Ovary (tissue), 9 donors: Measurements from ENCODE around the gene HAP1. TPM values are rescaled to one million over a fixed set of nuclear protein-coding genes. Genes with fewer than 3 reads are reported as not detected.

Source experiments
- polyA plus RNA-seq, 2 donors: library from polyadenylated mRNA; stranded (reverse); fragments of 200-250 nt in 1 of 2; fragments of 350-450 nt in 1 of 2; fragmentation: Illumina TruSeq in 1 of 2; extraction: RNeasy Lipid Tissue Mini Kit (QIAGEN cat#74804) in 1 of 2; gene quantifications; one replicate each; pipeline ENCODE4 v1.2.3, GENCODE V29; 2013 to 2014
- small RNA-seq: library from RNA; depleted of rRNA; stranded (forward); fragments of <200 nt; gene quantifications from one replicate; pipeline ENCODE3, GENCODE V24; 2016
- total RNA-seq, 7 donors: library from RNA; depleted of rRNA in 2 of 7; stranded (reverse); fragments of >200 nt in 2 of 7; fragmentation: NEBNext Ultra II Directional in 3 of 7; extraction: Animal tissue kit (Norgen Biotek cat#: 25700) in 3 of 7; gene quantifications; one replicate each; pipeline versions ENCODE4 v1.1.0 to v1.2.4, GENCODE V29; 2016 to 2023
- donor health status: DM: no; HTN: no; CAD: no; lungs with moderate emphysema.
- donor health status: DM: no; HTN: no; CAD: no.
- donor health status: Bipolar disorder and iron deficiency.
- donor health status: DM: yes; HTN: yes; CAD: no.
- donor health status: DM: no; HTN: no; CAD: no.
- donor health status: DM: yes; HTN: yes; CAD: no.

HAP1 gene
- total and polyA plus RNA-seq, 9 donors: 0.12 to 1.5 (median 0.56) TPM

Small RNA genes within 50 kb of the gene (small RNA-seq; reads per million reads assigned to genes)
- gene RN7SL399P (not detected), gene RNA5SP442 (not detected)

Other genes starting within 250 kb of the HAP1 start
- not detected for gene KRT36, start 244.7 kb downstream of the HAP1 start, total RNA-seq
- gene KRT36, start 244.7 kb downstream of the HAP1 start, polyA plus RNA-seq: under 1 TPM in 1 of 2 donors, not detected in 1; 0.50 TPM
- gene KRT13, start 229.0 kb downstream of the HAP1 start, total RNA-seq: 1 to 10 TPM in 3 of 7 donors, under 1 TPM in 2, not detected in 2; 0.32 to 3.7 (median 3.2) TPM
- gene KRT13, start 229.0 kb downstream of the HAP1 start, polyA plus RNA-seq: 1 to 10 TPM in 1 of 2 donors, under 1 TPM in 1; 0.16 to 1.1 TPM
- 1 to 10 TPM in 1 of 7 donors, under 1 TPM in 5, not detected in 1; 0.17 to 9.4 (median 0.46) TPM for gene KRT15, start 215.8 kb downstream of the HAP1 start, total RNA-seq
- gene KRT15, start 215.8 kb downstream of the HAP1 start, polyA plus RNA-seq: under 1 TPM; 0.11 to 0.22 TPM
- gene KRT19, start 206.3 kb downstream of the HAP1 start, total RNA-seq: 100 to 1,000 TPM in 4 of 7 donors, 10 to 100 TPM in 3; 68.5 to 653 (median 144) TPM
- 100 to 1,000 TPM in 1 of 2 donors, 10 to 100 TPM in 1; 13.3 to 110 TPM for gene KRT19, start 206.3 kb downstream of the HAP1 start, polyA plus RNA-seq
- gene KRT9, start 162.6 kb downstream of the HAP1 start, total RNA-seq: not detected
- gene KRT9, start 162.6 kb downstream of the HAP1 start, polyA plus RNA-seq: not detected
- 1 to 10 TPM in 1 of 7 donors, under 1 TPM in 2, not detected in 4; 0.38 to 1.1 (median 0.75) TPM for gene KRT14, start 147.7 kb downstream of the HAP1 start, total RNA-seq
- gene KRT14, start 147.7 kb downstream of the HAP1 start, polyA plus RNA-seq: not detected
- gene KRT16, start 121.9 kb downstream of the HAP1 start, total RNA-seq: 1 to 10 TPM in 1 of 7 donors, not detected in 6; 1.0 TPM
- gene KRT16, start 121.9 kb downstream of the HAP1 start, polyA plus RNA-seq: not detected
- 10 to 100 TPM in 2 of 7 donors, 1 to 10 TPM in 1, under 1 TPM in 2, not detected in 2; 0.42 to 17.8 (median 2.7) TPM for gene KRT17, start 110.1 kb downstream of the HAP1 start, total RNA-seq
- gene KRT17, start 110.1 kb downstream of the HAP1 start, polyA plus RNA-seq: under 1 TPM in 1 of 2 donors, not detected in 1; 0.29 TPM
- 1,000 to 10,000 TPM in 1 of 7 donors, 100 to 1,000 TPM in 6; 270 to 1,292 (median 813) TPM for gene EIF1, start 45.8 kb downstream of the HAP1 start, total RNA-seq
- 1,000 to 10,000 TPM in 1 of 2 donors, 100 to 1,000 TPM in 1; 641 to 1,340 TPM for gene EIF1, start 45.8 kb downstream of the HAP1 start, polyA plus RNA-seq
- gene GAST, start 22.3 kb downstream of the HAP1 start, total RNA-seq: not detected
- gene GAST, start 22.3 kb downstream of the HAP1 start, polyA plus RNA-seq: not detected
- gene JUP, start 52.1 kb upstream of the HAP1 start, total RNA-seq: 100 to 1,000 TPM in 1 of 7 donors, 10 to 100 TPM in 6; 30.3 to 153 (median 52.6) TPM
- 10 to 100 TPM in 1 of 2 donors, 1 to 10 TPM in 1; 7.0 to 59.3 TPM for gene JUP, start 52.1 kb upstream of the HAP1 start, polyA plus RNA-seq
- 10 to 100 TPM; 13.2 to 22.1 (median 16.3) TPM for gene P3H4, start 77.3 kb upstream of the HAP1 start, total RNA-seq
- gene P3H4, start 77.3 kb upstream of the HAP1 start, polyA plus RNA-seq: 10 to 100 TPM in 1 of 2 donors, 1 to 10 TPM in 1; 7.7 to 10.6 TPM
- 100 to 1,000 TPM in 2 of 7 donors, 10 to 100 TPM in 5; 37.1 to 106 (median 82.5) TPM for gene FKBP10, start 78.4 kb upstream of the HAP1 start, total RNA-seq
- 10 to 100 TPM; 76.2 to 80.0 TPM for gene FKBP10, start 78.4 kb upstream of the HAP1 start, polyA plus RNA-seq
- gene NT5C3B, start 101.6 kb upstream of the HAP1 start, total RNA-seq: 10 to 100 TPM; 34.5 to 65.4 (median 48.8) TPM
- 100 to 1,000 TPM in 1 of 2 donors, 10 to 100 TPM in 1; 71.0 to 106 TPM for gene NT5C3B, start 101.6 kb upstream of the HAP1 start, polyA plus RNA-seq
- gene KLHL10, start 103.2 kb upstream of the HAP1 start, total RNA-seq: under 1 TPM; 0.13 to 0.60 (median 0.23) TPM
- gene KLHL10, start 103.2 kb upstream of the HAP1 start, polyA plus RNA-seq: under 1 TPM; 0.21 to 0.57 TPM
- gene KLHL11, start 130.8 kb upstream of the HAP1 start, total RNA-seq: 10 to 100 TPM; 18.9 to 30.5 (median 20.6) TPM
- 1 to 10 TPM; 2.7 to 3.9 TPM for gene KLHL11, start 130.8 kb upstream of the HAP1 start, polyA plus RNA-seq
- 100 to 1,000 TPM in 1 of 7 donors, 10 to 100 TPM in 6; 23.6 to 119 (median 53.4) TPM for gene ACLY, start 184.3 kb upstream of the HAP1 start, total RNA-seq
- 10 to 100 TPM; 26.9 to 69.4 TPM for gene ACLY, start 184.3 kb upstream of the HAP1 start, polyA plus RNA-seq
- 10 to 100 TPM in 1 of 7 donors, 1 to 10 TPM in 6; 1.1 to 11.0 (median 2.4) TPM for gene ODAD4, start 196.0 kb upstream of the HAP1 start, total RNA-seq
- 1 to 10 TPM; 1.7 to 2.1 TPM for gene ODAD4, start 196.0 kb upstream of the HAP1 start, polyA plus RNA-seq
- gene CNP, start 232.2 kb upstream of the HAP1 start, total RNA-seq: 10 to 100 TPM; 30.5 to 88.9 (median 77.5) TPM
- gene CNP, start 232.2 kb upstream of the HAP1 start, polyA plus RNA-seq: 10 to 100 TPM; 30.7 to 47.0 TPM